ENCODE data around the gene OXLD1.

The OXLD1 gene

GRCh38 chr17:81616877-81617276 is 49.5 kb downstream of the OXLD1 start:
- DNase-seq (ENCODE audit: low read depth in 2 of 2), result no peak

- DNase-seq (ENCODE audit: low read depth in 2 of 2), result no peak
These were observed 50.9 kb downstream of the OXLD1 start for GRCh38 chr17:81615401-81615930.
